CD14-positive monocyte (primary cell): Measurements from ENCODE around the gene FAM131A. TPM values are rescaled to one million over a fixed set of nuclear protein-coding genes. Genes with fewer than 3 reads are reported as not detected.
A peak's percentile ranks its signal among the peaks of the same experiment; 100 is the strongest.

ENCODE experiments used
- DNase-seq, 3 donors: peaks; one replicate each; pipeline ENCODE4 v3.0.0-alpha.2; 2011 to 2022
- H2AFZ ChIP-seq: 2 replicates; pipeline ENCODE4 v1.6.0; 2012; ENCODE audit warnings: mild to moderate bottlenecking, low read depth, low read length, inconsistent platforms; ENCODE audit not compliant: insufficient read depth, poor library complexity, severe bottlenecking
- H3K27ac ChIP-seq, 2 donors: 1 replicate in 1 of 2; 2 replicates in 1 of 2; pipeline ENCODE4 v1.5.1; 2012 to 2013; ENCODE audit warnings: low read length in 2 of 2, control low read depth in 1 of 2, inconsistent platforms in 1 of 2, low read depth in 1 of 2, mild to moderate bottlenecking in 1 of 2
- H3K27me3 ChIP-seq, 2 donors: one replicate each; pipeline versions ENCODE4 v1.6.0 to v1.6.1; 2011 to 2013; ENCODE audit warnings: low read length in 2 of 2; ENCODE audit not compliant: control insufficient read depth in 2 of 2, insufficient read depth in 2 of 2
- H3K36me3 ChIP-seq, 2 donors: replicated peaks in 1 of 2; 1 replicate in 1 of 2; 2 replicates in 1 of 2; pipeline versions ENCODE4 v1.5.1 to v1.6.1; 2012 to 2013; ENCODE audit warnings: low read length in 2 of 2, control low read depth in 1 of 2, inconsistent platforms in 1 of 2, mild to moderate bottlenecking in 1 of 2; ENCODE audit not compliant: insufficient read depth in 2 of 2, control insufficient read depth in 1 of 2
- H3K4me1 ChIP-seq, 2 donors: 1 replicate in 1 of 2; 2 replicates in 1 of 2; pipeline versions ENCODE4 v1.5.1 to v1.6.1; 2012 to 2013; ENCODE audit warnings: low read length in 2 of 2, control low read depth in 1 of 2, inconsistent platforms in 1 of 2, mild to moderate bottlenecking in 1 of 2, moderate library complexity in 1 of 2; ENCODE audit not compliant: insufficient read depth in 2 of 2, control insufficient read depth in 1 of 2
- H3K4me2 ChIP-seq: replicated peaks from 2 replicates; pipeline ENCODE3; 2012; ENCODE audit warnings: low read length, moderate library complexity, mild to moderate bottlenecking; ENCODE audit not compliant: poor library complexity, severe bottlenecking; ENCODE audit errors: extremely low read depth
- H3K4me3 ChIP-seq, 3 experiments: fragments of 200-600 bp in 1 of 3; sonication (generic) in 1 of 3; replicated peaks in 1 of 3; 1 replicate in 2 of 3; 2 replicates in 1 of 3; pipeline ENCODE4 v1.5.1; 2011 to 2013; ENCODE audit warnings: low read length in 3 of 3, mild to moderate bottlenecking in 3 of 3, control low read depth in 2 of 3, low read depth in 2 of 3, inconsistent platforms in 1 of 3, moderate library complexity in 1 of 3
- H3K79me2 ChIP-seq: 2 replicates; pipeline ENCODE4 v1.6.0; 2012; ENCODE audit warnings: mild to moderate bottlenecking, control low read depth, inconsistent platforms, low read length, moderate library complexity; ENCODE audit not compliant: insufficient read depth
- H3K9ac ChIP-seq: 2 replicates; pipeline ENCODE4 v1.6.0; 2017; ENCODE audit warnings: low read length, mild to moderate bottlenecking; ENCODE audit not compliant: insufficient read depth, poor library complexity, severe bottlenecking
- H3K9me3 ChIP-seq, 2 donors: replicated peaks in 1 of 2; 1 replicate in 1 of 2; 2 replicates in 1 of 2; pipeline versions ENCODE4 v1.5.1 to v1.6.1; 2012 to 2013; ENCODE audit warnings: low read length in 2 of 2, control low read depth in 1 of 2; ENCODE audit not compliant: control insufficient read depth in 1 of 2, insufficient read depth in 1 of 2
- H4K20me1 ChIP-seq: 2 replicates; pipeline ENCODE4 v1.6.0; 2012; ENCODE audit warnings: mild to moderate bottlenecking, low read length, control low read depth, moderate library complexity; ENCODE audit not compliant: insufficient read depth
- H3K27ac Mint-ChIP-seq, 7 donors: one replicate each; pipeline ENCODE4 v1.8.0; 2020; ENCODE audit warnings: mild to moderate bottlenecking in 7 of 7, mixed read lengths in 7 of 7, moderate library complexity in 6 of 7, inconsistent platforms in 2 of 7
- H3K27me3 Mint-ChIP-seq, 3 donors: one replicate each; pipeline ENCODE4 v1.8.0; 2021 to 2022; ENCODE audit warnings: low read depth in 3 of 3, mild to moderate bottlenecking in 3 of 3, mixed read lengths in 3 of 3, moderate library complexity in 3 of 3, inconsistent platforms in 1 of 3
- H3K36me3 Mint-ChIP-seq, 2 donors: one replicate each; pipeline ENCODE4 v1.8.0; 2020; ENCODE audit warnings: mixed read lengths in 2 of 2, inconsistent platforms in 1 of 2, mild to moderate bottlenecking in 1 of 2
- H3K4me1 Mint-ChIP-seq: one replicate; pipeline ENCODE4 v1.8.0; 2020; ENCODE audit warnings: mild to moderate bottlenecking, mixed read lengths
- H3K4me3 Mint-ChIP-seq, 2 donors: one replicate each; pipeline ENCODE4 v1.8.0; 2020; ENCODE audit warnings: mild to moderate bottlenecking in 2 of 2, mixed read lengths in 2 of 2, moderate library complexity in 1 of 2
- H3K9me3 Mint-ChIP-seq, 7 donors: one replicate each; pipeline ENCODE4 v1.8.0; 2020 to 2022; ENCODE audit warnings: mixed read lengths in 7 of 7, mild to moderate bottlenecking in 6 of 7, moderate library complexity in 6 of 7, inconsistent platforms in 2 of 7
- WGBS: methylation state at CpG from one replicate; pipeline ENCODE4 v1.1.5; 2013; ENCODE audit warnings: missing lambda C conversion rate; ENCODE audit not compliant: insufficient coverage; 5-methylcytosine and 5-hydroxymethylcytosine counted together
- intact Hi-C, 2 donors: fragments of 100-400 bp; cut with micrococcal nuclease; formaldehyde crosslinking; loops; one replicate each; pipeline versions ENCODE4 v1.15.0 to v1.15.1; 2023
- polyA plus RNA-seq, 3 donors: library from polyadenylated mRNA; depleted of rRNA in 1 of 3; unstranded in 2 of 3; stranded (reverse) in 1 of 3; fragments of 300-500 nt in 2 of 3; fragments of >200 nt in 1 of 3; fragmentation: Illumina TruSeq in 2 of 3; gene quantifications; 1 replicate in 2 of 3; 2 replicates in 1 of 3; pipeline ENCODE4 v1.2.3, GENCODE V29; 2012 to 2021
- TF ChIP-seq, protein P1 (sequence below): fragments of 200-600 bp; IDR thresholded peaks from one replicate; pipeline ENCODE4 v1.8.0; 2022; ENCODE audit warnings: antibody characterized with exemption, mild to moderate bottlenecking

The FAM131A gene
- polyA plus RNA-seq, 3 donors: 5.8 to 30.6 (median 7.7) TPM

DNA sequence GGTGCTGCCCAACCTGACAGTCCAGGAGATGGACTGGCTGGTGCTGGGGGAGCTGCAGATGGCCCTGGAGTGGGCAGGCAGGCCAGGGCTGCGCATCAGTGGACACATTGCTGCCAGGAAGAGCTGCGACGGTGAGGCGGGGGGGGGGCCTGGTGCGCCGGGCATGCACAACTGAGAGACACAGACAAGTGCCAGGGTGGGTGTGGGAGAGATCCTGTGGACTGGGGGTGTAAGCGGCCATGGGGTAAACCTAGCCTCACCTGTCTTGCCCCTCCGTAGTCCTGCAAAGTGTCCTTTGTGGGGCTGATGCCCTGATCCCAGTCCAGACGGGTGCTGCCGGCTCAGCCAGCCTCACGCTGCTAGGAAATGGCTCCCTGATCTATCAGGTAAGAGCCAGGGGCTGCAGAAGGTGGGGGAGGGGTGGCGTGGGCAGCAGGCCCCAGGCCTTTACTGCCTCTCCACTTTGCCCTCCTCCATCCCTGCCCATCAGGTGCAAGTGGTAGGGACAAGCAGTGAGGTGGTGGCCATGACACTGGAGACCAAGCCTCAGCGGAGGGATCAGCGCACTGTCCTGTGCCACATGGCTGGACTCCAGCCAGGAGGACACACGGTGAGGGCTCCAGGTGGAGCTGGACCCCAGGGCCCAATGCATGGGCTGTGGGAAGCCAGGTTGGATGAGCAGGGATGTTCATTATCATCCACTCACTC, 45.8 kb downstream of the FAM131A start:
- Histone ChIP-seq H3K9me3 (peaks cover 0 to 9% of the 10 kb centered on the region in 2 donors), H3K27me3 (peaks cover 26 to 46% of the 10 kb centered on the region in 2 donors), H3K36me3 (no peaks in the 10 kb centered on the region), H3K9ac (no peak overlapping the region), H3K4me3 (no peak overlapping the region), H4K20me1 (no peaks in the 10 kb centered on the region), H3K27ac (no peak overlapping the region), H3K79me2 (no peaks in the 10 kb centered on the region), H3K4me1 (peaks cover 13 to 19% of the 10 kb centered on the region in 2 donors), H2AFZ (no peak overlapping the region), H3K4me2 (no peak overlapping the region)
- no peak for DNase-seq
- peaks cover 55 to 65% (median 59%) of the 10 kb centered on the region in 3 donors for H3K27me3 Mint-ChIP-seq
- peaks cover 0 to 8% of the 10 kb centered on the region in 2 donors for H3K36me3 Mint-ChIP-seq
- peak overlapping the region in 1 of 2 donors; percentile 15 for H3K4me3 Mint-ChIP-seq
- 95% methylated on average over 12 of the region's 15 CpGs for WGBS
- no peak overlapping the region for H3K27ac Mint-ChIP-seq
- H3K9me3 Mint-ChIP-seq: peaks cover 0 to 19% (median 4%) of the 10 kb centered on the region in 7 donors
- TF ChIP-seq, protein P1, sequence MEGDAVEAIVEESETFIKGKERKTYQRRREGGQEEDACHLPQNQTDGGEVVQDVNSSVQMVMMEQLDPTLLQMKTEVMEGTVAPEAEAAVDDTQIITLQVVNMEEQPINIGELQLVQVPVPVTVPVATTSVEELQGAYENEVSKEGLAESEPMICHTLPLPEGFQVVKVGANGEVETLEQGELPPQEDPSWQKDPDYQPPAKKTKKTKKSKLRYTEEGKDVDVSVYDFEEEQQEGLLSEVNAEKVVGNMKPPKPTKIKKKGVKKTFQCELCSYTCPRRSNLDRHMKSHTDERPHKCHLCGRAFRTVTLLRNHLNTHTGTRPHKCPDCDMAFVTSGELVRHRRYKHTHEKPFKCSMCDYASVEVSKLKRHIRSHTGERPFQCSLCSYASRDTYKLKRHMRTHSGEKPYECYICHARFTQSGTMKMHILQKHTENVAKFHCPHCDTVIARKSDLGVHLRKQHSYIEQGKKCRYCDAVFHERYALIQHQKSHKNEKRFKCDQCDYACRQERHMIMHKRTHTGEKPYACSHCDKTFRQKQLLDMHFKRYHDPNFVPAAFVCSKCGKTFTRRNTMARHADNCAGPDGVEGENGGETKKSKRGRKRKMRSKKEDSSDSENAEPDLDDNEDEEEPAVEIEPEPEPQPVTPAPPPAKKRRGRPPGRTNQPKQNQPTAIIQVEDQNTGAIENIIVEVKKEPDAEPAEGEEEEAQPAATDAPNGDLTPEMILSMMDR: no peak
- peaks cover 19% of the 10 kb centered on the region for H3K4me1 Mint-ChIP-seq
- intact Hi-C loops: no loop called here

DNA sequence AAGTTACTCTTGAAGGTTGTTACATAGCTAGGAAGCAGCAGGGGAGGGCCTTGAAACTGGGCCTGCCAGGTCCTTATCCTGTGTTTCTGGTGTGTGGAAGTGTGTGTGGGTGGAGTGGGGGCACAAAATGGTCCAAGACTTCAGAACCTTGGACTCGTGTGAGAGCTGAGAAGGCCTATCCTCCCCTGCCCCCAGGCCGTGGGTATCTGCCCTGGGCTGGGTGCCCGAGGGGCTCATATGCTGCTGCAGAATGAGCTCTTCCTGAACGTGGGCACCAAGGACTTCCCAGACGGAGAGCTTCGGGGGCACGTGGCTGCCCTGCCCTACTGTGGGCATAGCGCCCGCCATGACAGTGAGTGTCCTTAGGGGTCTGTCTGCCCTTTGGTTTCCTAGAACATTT, 46.9 kb downstream of the FAM131A start:
- Histone ChIP-seq H3K4me3 (no peak overlapping the region), H3K9ac (no peak overlapping the region), H3K9me3 (no peaks in the 10 kb centered on the region), H3K4me2 (no peak overlapping the region), H4K20me1 (no peaks in the 10 kb centered on the region), H3K4me1 (peaks cover 13 to 19% of the 10 kb centered on the region in 2 donors), H3K79me2 (no peaks in the 10 kb centered on the region), H2AFZ (no peak overlapping the region), H3K27ac (no peak overlapping the region), H3K36me3 (no peaks in the 10 kb centered on the region), H3K27me3 (peaks cover 15 to 39% of the 10 kb centered on the region in 2 donors)
- intact Hi-C loops: no loop called here
- Mint-ChIP-seq H3K4me1 (peaks cover 16% of the 10 kb centered on the region), H3K9me3 (peaks cover 0 to 10% (median 3%) of the 10 kb centered on the region in 7 donors), H3K36me3 (peaks cover 0 to 2% of the 10 kb centered on the region in 2 donors), H3K4me3 (no peak overlapping the region), H3K27me3 (peaks cover 43 to 64% (median 54%) of the 10 kb centered on the region in 3 donors), H3K27ac (no peak overlapping the region)
- TF ChIP-seq, protein P1: no peak
- 89% methylated on average over 9 of the region's 9 CpGs for WGBS
- no peak for DNase-seq
